Measurements from ENCODE around the gene ORM2.
"Not testable (repeated sequence)": the region's sequence is repeated elsewhere in the genome, so short reads cannot be mapped to it uniquely, and the experiment has no call there.

ORM2 gene

DNA sequence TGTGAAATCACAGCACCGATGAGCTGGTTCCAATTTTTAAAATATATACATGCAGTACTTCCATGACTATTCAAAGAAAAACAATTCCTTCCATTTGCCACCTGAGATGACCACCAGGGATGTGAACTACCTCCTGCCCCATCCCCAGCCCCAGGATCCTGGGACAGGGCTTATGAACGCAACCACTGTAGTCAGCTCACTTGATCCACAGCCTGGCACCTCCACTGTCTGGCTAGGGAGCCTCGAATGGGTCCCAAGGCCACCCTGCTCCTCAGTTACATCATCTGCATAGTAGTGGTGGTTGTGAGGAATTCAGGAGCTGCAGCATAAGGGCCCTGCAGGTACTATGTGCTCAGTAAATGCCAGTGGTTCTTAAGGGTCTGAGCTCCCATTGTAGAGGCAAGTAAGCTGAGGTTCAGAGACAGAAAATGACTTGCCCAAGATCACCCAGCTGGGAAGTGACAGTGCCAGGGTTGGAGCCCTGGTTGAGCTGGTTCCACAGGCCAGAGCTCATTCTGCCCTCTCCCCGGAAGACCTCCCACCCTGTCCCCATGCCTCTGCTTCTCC lies 2.9 kb downstream of the ORM2 start:
- DNase-seq (ENCODE audit: low read depth): not testable (repeated sequence)

DNA sequence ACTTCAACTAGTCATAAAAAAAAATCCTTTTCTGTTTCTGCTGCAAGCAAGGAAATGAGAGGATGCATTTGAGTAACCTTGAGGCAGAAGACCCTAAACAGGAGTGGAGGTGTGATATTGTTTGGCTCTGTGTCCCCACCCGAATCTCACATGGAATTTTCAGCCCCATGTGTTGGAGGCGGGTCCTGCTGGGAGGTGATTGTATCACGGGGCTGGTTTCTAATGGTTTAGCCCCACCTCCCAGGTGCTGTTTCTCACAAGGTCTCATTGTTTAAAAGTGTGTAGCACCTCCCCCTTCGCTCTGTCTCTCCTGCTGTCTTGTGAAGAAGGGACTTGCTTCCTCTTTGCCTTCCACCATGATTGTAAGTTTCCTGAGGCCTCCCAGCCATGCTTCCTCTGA lies 4.0 kb downstream of the ORM2 start:
- not testable (repeated sequence) for DNase-seq (ENCODE audit: low read depth)

DNA sequence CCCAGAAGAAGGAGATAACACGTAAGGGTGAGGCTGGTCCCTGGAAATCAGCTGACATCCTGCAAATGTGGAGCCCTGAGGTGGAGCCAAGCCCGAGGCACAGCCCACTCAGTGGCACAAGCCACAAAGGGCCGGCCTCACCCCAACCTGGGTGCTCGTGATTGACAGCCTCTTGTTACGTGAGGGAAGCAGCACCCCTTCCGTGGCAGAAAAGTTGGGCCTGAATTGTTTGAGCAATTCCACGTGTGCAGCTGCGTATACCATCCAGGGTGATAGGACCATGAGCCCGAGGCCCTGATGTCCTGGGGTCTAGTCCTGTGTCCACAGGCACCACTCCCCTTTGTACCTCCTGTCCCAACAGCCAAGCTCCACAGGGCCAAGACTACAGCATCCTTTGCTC lies 4.8 kb downstream of the ORM2 start:
- DNase-seq (ENCODE audit: low read depth): no peak

DNA sequence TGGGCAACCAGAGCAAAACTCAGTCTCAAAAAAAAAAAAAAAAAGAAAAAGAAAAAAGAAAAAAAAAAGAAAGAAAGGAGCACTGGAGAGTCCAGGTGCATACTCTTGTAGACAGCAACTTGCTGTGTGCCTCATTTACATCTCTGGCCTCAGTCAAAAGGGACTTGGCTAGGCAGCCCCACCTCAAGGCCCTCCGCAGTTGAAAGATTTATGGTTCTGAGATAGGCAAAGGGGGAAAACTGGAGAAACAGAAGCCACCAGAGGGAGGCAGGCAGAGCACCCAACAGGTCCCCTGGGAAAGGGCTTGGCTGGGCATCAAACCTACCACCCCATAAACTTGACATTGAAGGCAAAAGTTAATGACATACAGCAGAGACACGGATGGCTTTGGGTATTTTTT lies 6.1 kb downstream of the ORM2 start:
- DNase-seq (ENCODE audit: low read depth): no peak

DNA sequence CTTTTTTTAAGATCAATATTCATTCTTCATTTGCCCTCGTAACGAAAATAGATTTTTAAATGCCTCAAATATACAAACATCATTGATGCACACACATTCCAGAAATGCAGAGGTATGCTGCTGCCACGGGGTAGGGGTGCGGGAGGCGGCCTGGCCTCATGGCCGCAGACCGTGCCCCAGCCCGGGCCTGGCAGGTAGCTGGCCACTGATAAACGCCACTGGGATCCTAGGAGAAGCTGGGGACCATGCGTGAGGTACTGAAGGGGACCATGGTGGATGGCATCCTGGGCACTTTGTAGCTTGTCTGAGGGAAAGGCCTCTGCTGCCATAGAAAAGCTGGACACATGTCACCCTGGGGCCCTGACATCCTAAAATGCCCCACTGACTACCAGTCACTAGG lies 6.5 kb downstream of the ORM2 start:
- no peak for DNase-seq (ENCODE audit: low read depth)

GRCh38 chr9:114336699-114337395 lies 7.2 kb downstream of the ORM2 start:
- DNase-seq (ENCODE audit: low read depth): no peak

- DNase-seq (ENCODE audit: low read depth): no peak
Measured at GRCh38 chr9:114338187-114338586, 8.5 kb downstream of the ORM2 start.

- DNase-seq (ENCODE audit: low read depth): peak; percentile 63
Measured at GRCh38 chr9:114339130-114339908, 9.7 kb downstream of the ORM2 start.

DNA sequence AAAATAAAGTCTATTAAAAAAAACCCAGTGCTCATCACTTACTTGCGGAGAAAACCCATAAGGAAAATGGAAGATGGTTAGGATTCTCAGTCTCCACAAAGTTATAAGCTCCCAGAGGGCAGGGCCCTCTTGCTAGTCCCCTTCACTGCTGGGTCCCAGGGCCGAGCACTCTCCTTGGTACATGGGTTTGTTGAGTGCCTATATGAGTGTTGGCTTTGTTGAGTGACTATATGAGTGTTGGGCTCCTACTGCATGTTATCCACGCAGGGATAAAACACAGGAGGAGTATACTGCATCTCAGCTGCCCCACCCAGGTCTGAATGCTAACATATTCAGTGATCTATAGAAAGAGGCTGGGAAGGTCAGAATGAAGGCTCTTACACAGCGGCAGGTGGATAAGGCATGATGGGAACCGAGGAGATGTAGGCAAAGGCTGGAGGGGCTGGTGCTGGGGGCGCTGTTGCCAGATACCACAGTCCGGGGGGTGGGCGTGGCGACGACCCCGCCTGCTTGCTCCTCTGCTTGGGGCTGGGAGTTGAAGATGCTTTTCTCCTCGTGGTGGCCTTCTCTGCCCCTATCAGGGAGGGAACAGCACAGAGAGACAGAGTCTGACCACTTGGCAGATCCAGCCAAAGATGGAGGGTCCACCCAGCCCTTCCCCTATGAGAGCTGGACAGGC lies 11.6 kb downstream of the ORM2 start:
- no peak for DNase-seq (ENCODE audit: low read depth)

GRCh38 chr9:114341991-114342390 lies 12.3 kb downstream of the ORM2 start:
- no peak for DNase-seq (ENCODE audit: low read depth)

DNA sequence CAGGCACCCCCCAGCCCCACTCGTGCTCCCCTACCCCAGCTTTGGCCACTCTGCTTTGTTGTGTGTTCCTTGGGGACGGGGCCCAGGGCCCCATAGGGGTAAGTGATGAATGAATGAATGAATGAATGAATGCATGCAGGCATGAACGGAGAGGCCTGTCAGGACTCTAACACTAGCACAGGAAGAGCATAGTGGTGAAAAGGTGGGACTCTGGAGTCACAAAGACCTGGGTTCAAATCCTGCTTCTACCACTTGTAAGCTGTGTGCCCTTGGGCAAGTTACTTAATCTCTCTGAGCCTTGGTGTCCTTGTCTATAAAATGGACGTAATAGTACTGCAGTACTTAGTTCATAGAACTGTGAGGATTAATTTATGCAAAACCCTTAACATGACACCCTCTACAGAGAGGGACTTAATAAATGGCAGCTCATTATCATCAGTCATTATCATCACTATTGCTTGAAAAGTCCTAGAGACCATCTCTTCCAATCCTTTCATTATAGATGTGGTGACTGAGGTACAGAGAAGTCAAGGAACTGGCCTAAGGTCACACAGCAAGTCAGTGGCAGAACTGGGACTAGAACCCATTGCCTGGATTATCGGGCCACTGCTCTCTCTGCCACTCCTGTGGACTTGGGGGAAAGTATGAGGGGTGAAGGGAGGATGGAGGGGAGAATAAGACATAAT lies 13.2 kb downstream of the ORM2 start:
- DNase-seq (ENCODE audit: low read depth): no peak

DNA sequence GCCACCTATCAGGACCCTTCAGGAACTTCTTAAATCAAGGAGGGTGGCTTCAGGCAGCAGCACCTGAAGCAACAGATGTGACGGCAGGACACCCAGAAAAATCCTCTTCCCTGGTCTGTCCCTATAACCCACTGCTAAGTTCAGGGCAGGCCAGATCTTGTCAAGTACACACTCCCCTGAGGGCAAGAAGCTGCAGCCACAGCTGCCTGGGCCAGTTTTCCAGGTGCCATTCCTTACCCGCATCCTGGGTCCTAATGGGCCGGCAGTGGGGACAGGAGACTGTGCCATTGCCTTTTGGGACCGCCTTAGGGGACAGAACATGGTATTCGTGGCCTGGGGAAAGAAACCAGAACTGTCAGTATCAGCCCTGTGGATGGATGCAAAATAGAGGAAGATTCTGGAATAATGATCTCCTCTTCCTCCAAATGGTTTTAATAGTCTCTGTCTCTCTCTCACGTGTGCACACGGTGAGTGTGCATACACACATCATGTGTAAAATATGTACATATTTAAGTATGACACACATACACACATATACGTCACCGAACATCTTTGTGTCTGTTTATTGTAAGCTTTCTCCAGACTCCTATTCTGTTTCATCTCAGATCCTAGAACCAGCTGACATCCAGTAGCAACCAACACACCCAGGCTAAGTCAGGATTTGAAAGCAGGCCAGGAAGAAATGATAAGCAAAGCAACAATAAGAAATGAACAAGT lies 14.0 kb downstream of the ORM2 start:
- DNase-seq (ENCODE audit: low read depth): no peak

GRCh38 chr9:114344188-114344566 lies 14.5 kb downstream of the ORM2 start:
- no peak for DNase-seq (ENCODE audit: low read depth)

DNA sequence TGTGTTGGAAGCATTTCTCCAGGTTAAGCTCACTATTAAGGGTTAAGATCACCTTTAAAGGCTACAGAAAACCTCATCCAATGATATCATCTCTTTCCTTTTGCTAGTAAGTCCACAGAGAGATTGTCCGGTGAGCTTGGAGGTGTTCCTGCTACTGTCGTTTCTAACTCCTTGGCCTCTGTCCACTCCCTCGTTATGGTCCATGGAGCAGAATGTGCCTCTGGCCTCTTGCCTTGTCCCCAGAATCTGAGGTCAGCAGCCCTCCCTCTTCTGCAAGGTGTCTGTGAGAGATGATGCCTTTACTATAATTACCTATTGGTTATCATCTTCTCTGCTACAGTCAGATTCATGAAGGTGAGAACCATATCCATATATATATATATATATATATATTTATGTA lies 15.0 kb downstream of the ORM2 start:
- DNase-seq (ENCODE audit: low read depth): no peak

GRCh38 chr9:114345493-114346065 lies 15.9 kb downstream of the ORM2 start:
- no peak for DNase-seq (ENCODE audit: low read depth)

DNA sequence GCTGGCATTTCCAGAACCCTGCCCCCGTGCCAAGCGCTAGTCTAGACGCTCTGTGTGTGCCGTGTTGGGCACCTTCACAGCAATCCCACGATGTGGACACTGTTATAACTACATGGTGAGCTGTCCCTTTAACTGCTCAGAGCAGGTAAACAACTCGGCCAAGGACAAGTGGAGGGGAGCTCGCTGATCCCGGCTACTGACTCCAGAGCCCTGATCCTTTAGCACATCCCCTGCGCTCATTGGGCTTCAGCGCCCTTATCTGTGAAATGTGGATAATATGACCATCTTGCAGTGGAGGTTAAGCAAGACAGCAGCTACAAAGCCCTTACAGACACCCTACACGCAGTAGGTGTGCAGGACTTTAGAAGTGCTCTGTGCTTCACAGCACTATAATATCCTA lies 16.5 kb downstream of the ORM2 start:
- no peak for DNase-seq (ENCODE audit: low read depth)

- DNase-seq (ENCODE audit: low read depth): no peak
Measured at GRCh38 chr9:114347675-114348074, 18.0 kb downstream of the ORM2 start.

DNA sequence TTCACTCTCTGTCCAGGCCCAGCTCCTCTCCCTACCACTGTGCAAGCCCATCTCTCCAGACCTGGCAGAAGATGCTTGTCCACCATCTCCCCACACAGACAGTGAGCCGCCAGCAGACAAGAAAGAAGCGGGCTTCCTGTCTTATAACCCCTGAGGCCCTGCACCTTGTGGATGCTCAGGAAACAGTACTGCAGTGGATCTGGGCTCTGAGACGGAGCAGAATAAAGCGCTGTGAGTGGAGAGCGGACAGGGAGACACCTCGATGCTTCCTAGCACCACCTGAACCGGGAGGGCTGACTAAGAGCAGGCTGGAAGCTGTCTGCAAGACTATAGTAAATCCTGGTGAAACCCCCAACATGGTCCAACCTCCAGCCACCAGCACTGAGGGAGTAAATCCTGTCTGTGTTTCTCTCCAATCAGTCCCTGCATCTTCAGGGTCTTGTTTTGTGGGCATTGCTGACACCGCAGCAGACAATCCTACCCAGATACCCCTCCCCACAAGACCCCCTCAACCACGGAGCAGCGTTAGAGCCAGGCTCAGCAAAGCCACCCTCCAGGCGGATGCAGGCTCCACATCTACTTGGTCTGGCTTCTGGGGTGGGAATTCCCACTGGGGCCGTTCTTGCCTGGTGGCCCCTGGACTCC lies 18.7 kb downstream of the ORM2 start:
- no peak for DNase-seq (ENCODE audit: low read depth)

DNA sequence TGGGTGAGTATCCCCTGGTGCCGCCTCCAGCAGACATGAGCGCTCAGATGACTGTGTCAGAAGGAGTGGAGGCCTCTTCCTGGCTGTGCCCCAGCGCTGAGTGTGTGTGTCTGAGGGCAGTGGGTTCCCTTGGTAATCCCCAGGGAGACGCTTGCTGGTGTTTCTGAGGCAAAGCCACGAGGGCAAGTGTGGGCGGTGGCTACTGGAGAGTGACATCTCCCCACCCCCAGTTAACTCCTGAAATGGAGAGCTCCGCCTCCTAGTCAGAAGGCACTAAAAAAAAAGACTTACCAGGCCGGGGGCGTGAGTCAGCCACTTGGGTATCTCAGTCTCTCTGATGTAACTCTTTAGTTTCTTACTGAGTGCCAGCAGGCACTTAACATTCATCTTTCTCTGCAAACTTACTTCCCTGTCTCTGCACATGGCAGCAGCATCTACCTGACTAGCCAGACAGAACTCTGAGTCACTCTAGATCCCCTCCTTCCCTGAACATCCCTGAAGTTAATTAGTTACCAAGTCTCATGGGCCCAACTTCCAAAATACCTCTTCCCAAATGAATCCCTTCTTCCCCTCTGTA lies 19.3 kb downstream of the ORM2 start:
- peak; percentile 61 for DNase-seq (ENCODE audit: low read depth)

DNA sequence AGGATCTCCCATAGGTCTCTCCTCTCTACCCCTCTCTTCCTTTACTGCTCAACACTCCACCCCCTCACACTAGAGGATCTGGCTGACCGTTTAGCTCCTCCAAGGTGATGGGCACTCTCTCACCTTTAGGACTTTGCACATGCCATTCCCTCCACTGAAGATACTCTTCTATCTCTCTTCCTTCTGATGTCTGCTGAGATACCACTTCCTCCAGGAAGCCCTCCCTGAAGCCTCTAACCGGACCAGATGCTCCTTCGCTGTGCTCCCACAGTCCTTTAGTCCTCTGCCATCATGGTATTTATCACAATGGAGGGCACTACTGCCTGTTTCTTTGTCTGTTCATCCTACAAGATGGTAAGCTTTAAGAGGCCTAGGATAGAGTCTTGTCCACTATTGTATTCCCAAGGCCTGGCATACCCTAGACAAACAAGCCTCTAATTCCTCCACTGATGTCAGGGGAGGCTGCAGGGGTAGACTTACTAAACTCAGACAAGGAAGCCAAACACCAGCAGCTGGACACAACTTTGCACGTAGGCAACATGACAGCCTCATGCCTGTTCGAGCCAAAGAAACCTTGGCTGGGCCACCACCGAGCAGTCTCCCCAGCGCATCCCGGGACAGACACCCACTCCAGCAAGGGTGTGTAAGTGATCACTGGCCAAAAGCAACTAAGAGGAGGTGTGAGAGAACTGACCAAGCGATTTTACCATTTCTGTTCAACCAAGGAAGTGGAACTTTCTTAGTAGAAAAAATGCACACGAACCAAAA lies 20.2 kb downstream of the ORM2 start:
- no peak for DNase-seq (ENCODE audit: low read depth)
